MM.1S (cell line): ENCODE results near the gene PMFBP1.

Source experiments
- DNase-seq: peaks from one replicate; pipeline ENCODE4 v3.0.0-alpha.2; 2015
- H2AFZ ChIP-seq: fragments of 300-600 bp; sonication (generic); 2 replicates; pipeline ENCODE4 v1.6.0; 2016; ENCODE audit warnings: antibody characterized with exemption, low read length
- H3F3A ChIP-seq: fragments of 300-600 bp; sonication (generic); 2 replicates; pipeline ENCODE4 v1.6.1; 2016; ENCODE audit warnings: mild to moderate bottlenecking, antibody characterized with exemption, low read length, moderate library complexity, mixed read lengths; ENCODE audit not compliant: insufficient read depth
- H3K27ac ChIP-seq: fragments of 300-600 bp; sonication (generic); 2 replicates; pipeline ENCODE4 v1.5.1; 2016; ENCODE audit warnings: mild to moderate bottlenecking, low read length
- H3K27me3 ChIP-seq: fragments of 300-600 bp; sonication (generic); replicated peaks from 2 replicates; pipeline ENCODE4 v1.6.0; 2016; ENCODE audit warnings: low read length; ENCODE audit not compliant: insufficient read depth
- H3K36me3 ChIP-seq: fragments of 300-600 bp; sonication (generic); replicated peaks from 2 replicates; pipeline ENCODE4 v1.6.1; 2016; ENCODE audit warnings: mild to moderate bottlenecking, low read length, mixed read lengths; ENCODE audit not compliant: insufficient read depth
- H3K4me1 ChIP-seq: fragments of 300-600 bp; sonication (generic); 2 replicates; pipeline ENCODE4 v1.6.1; 2016; ENCODE audit warnings: low read length, mixed read lengths
- H3K4me2 ChIP-seq: fragments of 300-600 bp; sonication (generic); 2 replicates; pipeline ENCODE4 v1.6.0; 2016; ENCODE audit warnings: low read depth, low read length
- H3K4me3 ChIP-seq: fragments of 300-600 bp; sonication (generic); 2 replicates; pipeline ENCODE4 v1.5.1; 2016; ENCODE audit warnings: low read length, mixed read lengths
- H3K79me2 ChIP-seq: fragments of 300-600 bp; sonication (generic); 2 replicates; pipeline ENCODE4 v1.6.1; 2016; ENCODE audit warnings: mixed run types, low read length, mixed read lengths
- H3K9ac ChIP-seq: fragments of 300-600 bp; sonication (generic); 2 replicates; pipeline ENCODE4 v1.6.1; 2016; ENCODE audit warnings: low read length, mixed read lengths
- H3K9me2 ChIP-seq: fragments of 300-600 bp; sonication (generic); replicated peaks from 2 replicates; pipeline ENCODE4 v1.6.1; 2016; ENCODE audit warnings: mild to moderate bottlenecking, low read length, mixed read lengths; ENCODE audit not compliant: insufficient read depth
- H3K9me3 ChIP-seq: fragments of 300-600 bp; sonication (generic); replicated peaks from 2 replicates; pipeline ENCODE4 v1.6.1; 2016; ENCODE audit warnings: mild to moderate bottlenecking, low read length, mixed read lengths; ENCODE audit not compliant: insufficient read depth
- H4K20me1 ChIP-seq: fragments of 300-600 bp; sonication (generic); 2 replicates; pipeline ENCODE4 v1.6.1; 2016; ENCODE audit warnings: mild to moderate bottlenecking, low read length, moderate library complexity, mixed read lengths; ENCODE audit not compliant: insufficient read depth
- EZH2 ChIP-seq: fragments of 300-600 bp; sonication (generic); optimal IDR thresholded peaks from 2 replicates; pipeline ENCODE3; 2017; ENCODE audit warnings: low read depth, mild to moderate bottlenecking, antibody characterized with exemption, low read length, mixed read lengths
- EZH2phosphoT487 ChIP-seq: fragments of 300-600 bp; sonication (generic); IDR thresholded peaks from 2 replicates; pipeline ENCODE4 v1.6.1; 2018; ENCODE audit warnings: antibody characterized with exemption, low read length
- TF ChIP-seq, protein P1 (sequence below): fragments of 300-600 bp; sonication (generic); IDR thresholded peaks from 2 replicates; pipeline ENCODE4 v1.5.1; 2016; ENCODE audit warnings: antibody characterized with exemption, low read length, mixed read lengths

Gene PMFBP1

DNA sequence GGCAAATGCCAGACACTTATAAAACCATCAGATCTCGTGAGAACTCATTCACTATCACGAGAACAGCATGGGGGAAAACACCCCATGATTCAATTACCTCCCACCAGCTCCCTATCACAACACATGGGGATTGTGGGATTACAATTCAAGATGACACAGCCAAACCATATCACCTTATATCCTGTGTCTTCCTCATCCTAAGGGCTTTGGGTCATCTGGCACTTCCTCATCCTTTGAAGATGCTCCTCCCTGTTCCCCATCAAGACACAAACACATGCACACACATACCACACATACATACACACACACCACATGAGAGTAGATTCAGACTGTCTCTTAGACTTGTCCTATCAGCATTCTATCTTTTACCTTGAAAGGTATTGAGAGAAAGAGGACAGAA, 2.8 kb upstream of the PMFBP1 start:
- H3K9me2 ChIP-seq: no peaks in the 10 kb centered on the region
- H3K9ac ChIP-seq: no peak overlapping the region
- H3K27ac ChIP-seq: no peak overlapping the region
- peaks cover 12% of the 10 kb centered on the region; the same call in 1 of the 2 replicates for H3K4me1 ChIP-seq
- no peak for DNase-seq
- H3K36me3 ChIP-seq: no peaks in the 10 kb centered on the region
- no peak overlapping the region for H3K4me3 ChIP-seq
- H3K4me2 ChIP-seq: no peak overlapping the region
- no peaks in the 10 kb centered on the region for H3F3A ChIP-seq
- H3K9me3 ChIP-seq: no peaks in the 10 kb centered on the region
- no peaks in the 10 kb centered on the region for H3K27me3 ChIP-seq
- no peaks in the 10 kb centered on the region for H4K20me1 ChIP-seq
- TF ChIP-seq, protein P1, sequence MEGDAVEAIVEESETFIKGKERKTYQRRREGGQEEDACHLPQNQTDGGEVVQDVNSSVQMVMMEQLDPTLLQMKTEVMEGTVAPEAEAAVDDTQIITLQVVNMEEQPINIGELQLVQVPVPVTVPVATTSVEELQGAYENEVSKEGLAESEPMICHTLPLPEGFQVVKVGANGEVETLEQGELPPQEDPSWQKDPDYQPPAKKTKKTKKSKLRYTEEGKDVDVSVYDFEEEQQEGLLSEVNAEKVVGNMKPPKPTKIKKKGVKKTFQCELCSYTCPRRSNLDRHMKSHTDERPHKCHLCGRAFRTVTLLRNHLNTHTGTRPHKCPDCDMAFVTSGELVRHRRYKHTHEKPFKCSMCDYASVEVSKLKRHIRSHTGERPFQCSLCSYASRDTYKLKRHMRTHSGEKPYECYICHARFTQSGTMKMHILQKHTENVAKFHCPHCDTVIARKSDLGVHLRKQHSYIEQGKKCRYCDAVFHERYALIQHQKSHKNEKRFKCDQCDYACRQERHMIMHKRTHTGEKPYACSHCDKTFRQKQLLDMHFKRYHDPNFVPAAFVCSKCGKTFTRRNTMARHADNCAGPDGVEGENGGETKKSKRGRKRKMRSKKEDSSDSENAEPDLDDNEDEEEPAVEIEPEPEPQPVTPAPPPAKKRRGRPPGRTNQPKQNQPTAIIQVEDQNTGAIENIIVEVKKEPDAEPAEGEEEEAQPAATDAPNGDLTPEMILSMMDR: no peak
- TF ChIP-seq EZH2phosphoT487 (no peak), EZH2 (no peak)
- no peaks in the 10 kb centered on the region for H3K79me2 ChIP-seq
- H2AFZ ChIP-seq: no peak overlapping the region

DNA sequence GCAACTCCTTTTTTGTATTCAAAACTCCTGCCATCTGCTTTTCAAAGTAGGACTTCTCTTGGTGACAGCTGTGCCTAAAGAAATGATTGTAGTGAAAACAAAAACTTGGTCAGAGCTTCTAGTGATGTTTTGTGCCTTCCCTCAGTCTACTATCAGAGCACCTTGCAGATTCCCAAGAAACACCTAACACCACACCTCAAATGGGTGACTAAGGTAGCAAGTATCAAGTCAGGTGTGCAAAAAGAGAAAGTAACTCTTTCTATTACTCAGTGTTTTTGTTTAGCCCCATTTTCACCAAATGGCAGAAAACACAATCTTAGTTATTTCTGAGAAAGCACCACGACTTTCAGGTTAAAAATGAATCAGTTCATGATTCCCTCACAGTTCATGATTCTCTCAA, 2.0 kb upstream of the PMFBP1 start:
- H3K9me3 ChIP-seq: no peaks in the 10 kb centered on the region
- H3K27ac ChIP-seq: no peak overlapping the region
- no peaks in the 10 kb centered on the region for H3F3A ChIP-seq
- H3K9ac ChIP-seq: no peak overlapping the region
- no peaks in the 10 kb centered on the region for H3K79me2 ChIP-seq
- H2AFZ ChIP-seq: no peak overlapping the region
- H3K4me3 ChIP-seq: no peak overlapping the region
- H4K20me1 ChIP-seq: no peaks in the 10 kb centered on the region
- DNase-seq: no peak
- peaks cover 12% of the 10 kb centered on the region; the same call in 1 of the 2 replicates for H3K4me1 ChIP-seq
- TF ChIP-seq, protein P1: no peak
- TF ChIP-seq EZH2 (no peak), EZH2phosphoT487 (no peak)
- no peaks in the 10 kb centered on the region for H3K27me3 ChIP-seq
- H3K36me3 ChIP-seq: no peaks in the 10 kb centered on the region
- H3K9me2 ChIP-seq: no peaks in the 10 kb centered on the region
- no peak overlapping the region for H3K4me2 ChIP-seq

DNA sequence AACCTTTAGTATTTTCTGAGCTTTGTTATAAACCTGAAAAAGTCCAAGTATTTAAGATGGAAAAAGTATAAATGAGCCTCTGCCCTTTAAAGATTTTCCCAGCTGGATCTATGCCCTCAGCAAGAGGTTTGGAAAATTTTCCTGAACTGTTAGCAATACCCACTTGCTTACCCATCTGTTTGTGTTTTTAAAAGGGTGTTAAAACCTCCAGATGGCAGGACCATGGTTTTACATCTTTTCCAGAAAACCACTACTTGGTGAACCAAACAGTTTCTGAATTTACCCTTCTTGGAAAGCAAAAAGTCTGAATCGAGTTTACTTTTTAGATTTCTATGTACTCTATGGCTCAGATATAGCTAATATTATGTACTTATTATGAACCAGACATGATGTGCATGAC, 719 bp downstream of the PMFBP1 start:
- no peak overlapping the region for H3K4me2 ChIP-seq
- DNase-seq: no peak
- no peak overlapping the region for H2AFZ ChIP-seq
- no peaks in the 10 kb centered on the region for H3K27me3 ChIP-seq
- no peaks in the 10 kb centered on the region for H3F3A ChIP-seq
- no peak overlapping the region for H3K9ac ChIP-seq
- no peaks in the 10 kb centered on the region for H3K36me3 ChIP-seq
- no peak for TF ChIP-seq EZH2
- no peak for TF ChIP-seq EZH2phosphoT487
- TF ChIP-seq, protein P1: no peak
- H3K27ac ChIP-seq: no peak overlapping the region
- H3K4me3 ChIP-seq: no peak overlapping the region
- H3K9me3 ChIP-seq: no peaks in the 10 kb centered on the region
- H4K20me1 ChIP-seq: no peaks in the 10 kb centered on the region
- H3K79me2 ChIP-seq: no peaks in the 10 kb centered on the region
- H3K9me2 ChIP-seq: no peaks in the 10 kb centered on the region
- H3K4me1 ChIP-seq: peaks cover 12% of the 10 kb centered on the region; the same call in 1 of the 2 replicates
